Common myeloid progenitor, CD34-positive (primary cell): ENCODE results near the gene STRA8.

Experiments used
- CTCF ChIA-PET: fragments of 350-600 bp; sonication (Branson Sonifier 250); formaldehyde crosslinking; loops from one replicate; lab custom pipeline; 2021; ENCODE audit warnings: antibody characterized with exemption; lab: Charles Lee
- POLR2A ChIA-PET: fragments of 350-600 bp; sonication (Branson Sonifier 250); formaldehyde crosslinking; loops from one replicate; lab custom pipeline; 2021; ENCODE audit warnings: antibody characterized with exemption; lab: Charles Lee
- DNase-seq, 3 donors: peaks; one replicate each; pipeline versions ENCODE4 v3.0.0 to v3.0.0-alpha.2; 2013
- H3K27ac ChIP-seq, 2 experiments: 1 replicate in 1 of 2; 2 replicates in 1 of 2; pipeline ENCODE4 v1.7.0; 2013; ENCODE audit warnings: inconsistent platforms in 2 of 2, low read length in 2 of 2, mild to moderate bottlenecking in 2 of 2, low read depth in 1 of 2, moderate library complexity in 1 of 2; ENCODE audit not compliant: severe bottlenecking in 2 of 2, insufficient read depth in 1 of 2, poor library complexity in 1 of 2
- H3K27me3 ChIP-seq, 5 experiments: replicated peaks in 2 of 5; 1 replicate in 3 of 5; 2 replicates in 2 of 5; pipeline versions ENCODE4 v1.6.1 to v1.7.0; 2013; ENCODE audit warnings: low read length in 4 of 5, mild to moderate bottlenecking in 2 of 5, moderate library complexity in 2 of 5, inconsistent platforms in 1 of 5; ENCODE audit not compliant: insufficient read depth in 5 of 5, control insufficient read depth in 4 of 5
- H3K36me3 ChIP-seq, 4 experiments: 1 replicate in 2 of 4; 2 replicates in 2 of 4; pipeline versions ENCODE4 v1.6.1 to v1.7.0; 2013; ENCODE audit warnings: low read length in 3 of 4, control low read depth in 1 of 4, mild to moderate bottlenecking in 1 of 4; ENCODE audit not compliant: control insufficient read depth in 4 of 4, insufficient read depth in 4 of 4
- H3K4me1 ChIP-seq, 4 experiments: 1 replicate in 3 of 4; 2 replicates in 1 of 4; pipeline versions ENCODE4 v1.6.1 to v1.7.1; 2013; ENCODE audit warnings: low read length in 3 of 4, mild to moderate bottlenecking in 3 of 4, control low read depth in 1 of 4, inconsistent platforms in 1 of 4, moderate library complexity in 1 of 4; ENCODE audit not compliant: control insufficient read depth in 4 of 4, insufficient read depth in 4 of 4; ENCODE audit errors: control extremely low read depth in 1 of 4
- H3K4me3 ChIP-seq, 7 experiments: 1 replicate in 4 of 7; 2 replicates in 3 of 7; pipeline versions ENCODE4 v1.5.1 to v1.7.0; 2013; ENCODE audit warnings: mild to moderate bottlenecking in 7 of 7, low read length in 6 of 7, moderate library complexity in 6 of 7, inconsistent platforms in 2 of 7, low read depth in 2 of 7, control low read depth in 1 of 7; ENCODE audit not compliant: insufficient read depth in 4 of 7, control insufficient read depth in 1 of 7; ENCODE audit errors: extremely low read depth in 1 of 7
- H3K9me3 ChIP-seq, 5 experiments: 1 replicate in 4 of 5; 2 replicates in 1 of 5; pipeline versions ENCODE4 v1.6.1 to v1.7.1; 2013; ENCODE audit warnings: low read length in 4 of 5, mild to moderate bottlenecking in 2 of 5, inconsistent platforms in 1 of 5, low read depth in 1 of 5, moderate library complexity in 1 of 5; ENCODE audit not compliant: control insufficient read depth in 4 of 5, insufficient read depth in 2 of 5; ENCODE audit errors: control extremely low read depth in 1 of 5
- WGBS: methylation state at CpG from one replicate; pipeline ENCODE4 v1.1.5; 2013; ENCODE audit not compliant: insufficient coverage; 5-methylcytosine and 5-hydroxymethylcytosine counted together

Gene STRA8

DNA sequence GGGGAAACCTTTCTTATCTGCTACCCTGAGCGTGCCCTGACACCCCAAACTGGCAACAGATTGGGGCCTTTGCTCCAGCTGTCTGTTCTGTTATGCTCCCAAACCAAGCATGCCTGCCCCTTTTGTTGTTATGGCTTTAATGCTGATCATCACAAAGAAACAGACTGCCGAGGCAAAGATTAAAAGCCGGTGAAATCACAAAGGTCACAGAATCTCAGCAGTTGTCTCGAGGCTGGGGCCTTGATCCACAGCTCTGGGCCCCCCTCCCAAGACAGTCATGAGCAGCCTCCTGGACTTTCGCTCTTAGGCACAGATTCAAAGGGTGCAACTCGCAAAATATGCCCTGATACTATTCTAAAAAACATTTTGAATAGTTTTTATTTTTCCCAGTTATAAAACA lies 65.6 kb downstream of the STRA8 start:
- Histone ChIP-seq H3K9me3 (peaks cover 0 to 2% (median 0%) of the 10 kb centered on the region in 5 experiments), H3K27me3 (peaks cover 0 to 3% (median 0%) of the 10 kb centered on the region in 5 experiments), H3K36me3 (no peaks in the 10 kb centered on the region), H3K4me1 (no peaks in the 10 kb centered on the region), H3K27ac (no peak overlapping the region), H3K4me3 (no peak overlapping the region)
- WGBS: 94% methylated on average over 4 of the region's 6 CpGs
- ChIA-PET POLR2A (no interaction called here), CTCF (no interaction called here)
- DNase-seq: no peak

GRCh38 chr7:135300913-135301765 lies 67.5 kb downstream of the STRA8 start:
- DNase-seq: no peak
- Histone ChIP-seq H3K4me1 (no peaks in the 10 kb centered on the region), H3K36me3 (no peaks in the 10 kb centered on the region), H3K27ac (no peak overlapping the region), H3K9me3 (peaks cover 0 to 2% (median 0%) of the 10 kb centered on the region in 5 experiments), H3K27me3 (peaks cover 0 to 3% (median 0%) of the 10 kb centered on the region in 5 experiments), H3K4me3 (no peak overlapping the region)
- 100% methylated on average over 2 of the region's 3 CpGs for WGBS
- CTCF ChIA-PET: interaction anchor here (1.1 to 2.2 kb wide), 3 partner anchors 10 to 35 kb away, joined by 4 to 7 read pairs (median 4); no protein-coding TSS in a partner anchor
- POLR2A ChIA-PET: no interaction called here
